T-helper 9 cell (primary cell): ENCODE measurements around the gene AGAP4.
"Not testable (repeated sequence)": the region's sequence is repeated elsewhere in the genome, so short reads cannot be mapped to it uniquely, and the experiment has no call there.

ENCODE experiments used
- DNase-seq: peaks from one replicate; pipeline ENCODE4 v3.0.0-alpha.2; 2020

The AGAP4 gene

GRCh38 chr10:45789991-45790390, 57.3 kb downstream of the AGAP4 start:
- not testable (repeated sequence) for DNase-seq

GRCh38 chr10:45787212-45787741, 60.0 kb downstream of the AGAP4 start:
- not testable (repeated sequence) for DNase-seq

- not testable (repeated sequence) for DNase-seq
Measured at GRCh38 chr10:45786217-45786616, 61.1 kb downstream of the AGAP4 start.
